Natural killer cell (primary cell): ENCODE data around the gene NRDC. TPM values are rescaled to one million over a fixed set of nuclear protein-coding genes. Genes with fewer than 3 reads are reported as not detected.

Experiments
- ATAC-seq, 3 donors: fragments of 150-1000 bp in 2 of 3; fragments of 200-7000 bp in 1 of 3; cut with Tn5 transposase; 1 replicate in 1 of 3; 2 replicates in 2 of 3; pipeline ENCODE4 v1.10.0; 2021; ENCODE audit warnings: mild to moderate bottlenecking in 2 of 3, moderate library complexity in 2 of 3
- DNase-seq, 2 donors: peaks; one replicate each; pipeline versions ENCODE4 v3.0.0 to v3.0.0-alpha.2; 2013 to 2021; ENCODE audit warnings: mixed read lengths in 1 of 2
- H3K27ac ChIP-seq: one replicate; pipeline ENCODE4 v1.5.1; 2013; ENCODE audit warnings: mild to moderate bottlenecking, low read length
- H3K27me3 ChIP-seq: one replicate; pipeline ENCODE4 v1.6.1; 2013; ENCODE audit warnings: low read length; ENCODE audit not compliant: control insufficient read depth, insufficient read depth
- H3K36me3 ChIP-seq: one replicate; pipeline ENCODE4 v1.6.1; 2013; ENCODE audit warnings: low read length; ENCODE audit not compliant: control insufficient read depth, insufficient read depth
- H3K4me1 ChIP-seq: one replicate; pipeline ENCODE4 v1.6.1; 2013; ENCODE audit warnings: low read length; ENCODE audit not compliant: control insufficient read depth, insufficient read depth
- H3K4me3 ChIP-seq: one replicate; pipeline ENCODE4 v1.5.1; 2013; ENCODE audit warnings: low read length
- H3K9me3 ChIP-seq: one replicate; pipeline ENCODE4 v1.6.1; 2013; ENCODE audit warnings: low read length; ENCODE audit not compliant: control insufficient read depth, insufficient read depth
- H3K27ac Mint-ChIP-seq, 2 donors: one replicate each; pipeline ENCODE4 v1.8.0; 2022; ENCODE audit warnings: mild to moderate bottlenecking in 2 of 2, mixed read lengths in 2 of 2, moderate library complexity in 1 of 2
- H3K27me3 Mint-ChIP-seq, 2 donors: one replicate each; pipeline ENCODE4 v1.8.0; 2022; ENCODE audit warnings: low read depth in 2 of 2, mixed read lengths in 2 of 2
- H3K36me3 Mint-ChIP-seq: one replicate; pipeline ENCODE4 v1.8.0; 2022; ENCODE audit warnings: mixed read lengths
- H3K4me1 Mint-ChIP-seq, 2 donors: one replicate each; pipeline ENCODE4 v1.8.0; 2022; ENCODE audit warnings: mixed read lengths in 2 of 2
- H3K4me3 Mint-ChIP-seq: one replicate; pipeline ENCODE4 v1.8.0; 2022; ENCODE audit warnings: mild to moderate bottlenecking, moderate library complexity, mixed read lengths
- H3K9me3 Mint-ChIP-seq, 2 donors: one replicate each; pipeline ENCODE4 v1.8.0; 2022; ENCODE audit warnings: mixed read lengths in 2 of 2
- WGBS: methylation state at CpG from one replicate; pipeline ENCODE4 v1.1.7; 2013; ENCODE audit warnings: missing lambda C conversion rate; ENCODE audit not compliant: insufficient coverage; 5-methylcytosine and 5-hydroxymethylcytosine counted together
- intact Hi-C: fragments of 100-400 bp; cut with micrococcal nuclease; formaldehyde crosslinking; loops from one replicate; pipeline ENCODE4 v1.14.2; 2022
- total RNA-seq, 4 donors: library from RNA; stranded (reverse); fragments of 120-200 nt in 1 of 4; gene quantifications; one replicate each; pipeline versions ENCODE4 v1.2.3 to v1.2.4, GENCODE V29; 2013 to 2022
- TF ChIP-seq, protein P1 (sequence below): fragments of 200-600 bp; IDR thresholded peaks from one replicate; pipeline ENCODE4 v1.8.0; 2022; ENCODE audit warnings: antibody characterized with exemption

Gene NRDC
- total RNA-seq, 3 donors from 2014 or later (not counting 1 experiment from before 2014, with no cell fraction given), result 122 to 165 (median 145) TPM

DNA sequence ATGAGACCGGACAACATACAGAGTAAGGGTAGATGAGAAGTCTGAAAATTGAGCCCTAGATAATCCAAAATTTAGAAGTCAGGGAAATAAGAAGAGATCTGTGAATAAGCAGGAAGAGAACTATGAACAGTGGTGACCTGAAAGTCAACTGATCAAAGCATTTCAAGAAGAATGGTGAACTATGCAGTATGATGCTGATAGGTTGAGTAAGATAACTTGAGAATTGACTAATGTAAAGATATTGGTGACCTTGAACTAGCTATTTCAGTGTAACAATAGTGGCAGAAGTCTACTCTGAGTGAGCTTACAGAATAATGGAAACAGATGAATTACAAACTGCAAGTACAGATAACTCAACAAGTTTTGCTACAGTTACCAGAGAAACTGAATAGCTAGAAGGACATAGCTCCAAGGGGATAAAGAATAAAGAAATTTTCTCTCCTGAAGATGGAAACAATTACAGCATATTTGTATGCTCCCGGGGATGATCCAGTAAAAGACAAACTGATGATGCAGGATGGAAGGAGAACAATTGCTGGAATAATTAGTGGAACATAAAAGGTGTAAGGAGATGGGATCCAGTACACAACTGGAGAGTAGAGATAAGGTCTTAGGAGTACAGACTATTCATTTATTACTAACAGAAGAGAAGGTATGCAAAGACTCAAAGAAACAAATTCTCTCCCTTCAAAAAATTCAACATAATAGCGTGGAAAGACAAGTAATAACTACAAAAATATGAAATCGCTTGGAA is 10.9 kb downstream of the NRDC start:
- Histone ChIP-seq H3K9me3 (no peaks in the 10 kb centered on the region), H3K4me1 (peaks cover 11% of the 10 kb centered on the region), H3K36me3 (peaks cover 2% of the 10 kb centered on the region), H3K4me3 (no peak overlapping the region), H3K27me3 (no peaks in the 10 kb centered on the region), H3K27ac (no peak overlapping the region)
- ATAC-seq (no peak), DNase-seq (no peak)
- intact Hi-C loops, result no loop called here
- H3K9me3 Mint-ChIP-seq, result no peaks in the 10 kb centered on the region
- H3K36me3 Mint-ChIP-seq, result no peaks in the 10 kb centered on the region
- 98% methylated on average over 4 of the region's 4 CpGs for WGBS
- H3K4me3 Mint-ChIP-seq, result no peak overlapping the region
- peaks cover 50 to 51% of the 10 kb centered on the region in 2 donors for H3K4me1 Mint-ChIP-seq
- H3K27me3 Mint-ChIP-seq, result no peaks in the 10 kb centered on the region
- H3K27ac Mint-ChIP-seq, result peak overlapping the region; percentile 50 to 67
- TF ChIP-seq, protein P1, sequence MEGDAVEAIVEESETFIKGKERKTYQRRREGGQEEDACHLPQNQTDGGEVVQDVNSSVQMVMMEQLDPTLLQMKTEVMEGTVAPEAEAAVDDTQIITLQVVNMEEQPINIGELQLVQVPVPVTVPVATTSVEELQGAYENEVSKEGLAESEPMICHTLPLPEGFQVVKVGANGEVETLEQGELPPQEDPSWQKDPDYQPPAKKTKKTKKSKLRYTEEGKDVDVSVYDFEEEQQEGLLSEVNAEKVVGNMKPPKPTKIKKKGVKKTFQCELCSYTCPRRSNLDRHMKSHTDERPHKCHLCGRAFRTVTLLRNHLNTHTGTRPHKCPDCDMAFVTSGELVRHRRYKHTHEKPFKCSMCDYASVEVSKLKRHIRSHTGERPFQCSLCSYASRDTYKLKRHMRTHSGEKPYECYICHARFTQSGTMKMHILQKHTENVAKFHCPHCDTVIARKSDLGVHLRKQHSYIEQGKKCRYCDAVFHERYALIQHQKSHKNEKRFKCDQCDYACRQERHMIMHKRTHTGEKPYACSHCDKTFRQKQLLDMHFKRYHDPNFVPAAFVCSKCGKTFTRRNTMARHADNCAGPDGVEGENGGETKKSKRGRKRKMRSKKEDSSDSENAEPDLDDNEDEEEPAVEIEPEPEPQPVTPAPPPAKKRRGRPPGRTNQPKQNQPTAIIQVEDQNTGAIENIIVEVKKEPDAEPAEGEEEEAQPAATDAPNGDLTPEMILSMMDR, result no peak

DNA sequence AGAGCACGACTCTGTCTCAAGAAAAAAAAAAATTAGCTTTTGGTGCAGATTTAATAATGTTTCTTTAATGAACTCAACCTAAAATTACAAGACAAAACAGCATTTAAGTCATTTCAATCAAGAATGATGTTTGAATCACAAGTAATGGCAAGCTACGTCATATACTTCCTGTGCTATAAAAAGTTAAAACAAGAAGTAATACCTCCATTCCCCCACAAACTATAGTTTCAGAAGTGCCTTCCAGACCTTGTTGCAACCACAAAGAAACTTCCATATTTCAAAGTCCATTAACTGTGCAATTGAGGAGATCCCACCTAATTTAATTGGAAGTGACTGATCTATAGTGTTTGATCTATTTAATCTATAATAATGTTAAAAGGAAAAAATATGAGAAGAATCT is 15.1 kb downstream of the NRDC start:
- no peaks in the 10 kb centered on the region for H3K27me3 Mint-ChIP-seq
- Histone ChIP-seq H3K9me3 (no peaks in the 10 kb centered on the region), H3K27ac (peak overlapping the region; percentile 32), H3K4me3 (no peak overlapping the region), H3K36me3 (peaks cover 2% of the 10 kb centered on the region), H3K4me1 (peaks cover 4% of the 10 kb centered on the region), H3K27me3 (no peaks in the 10 kb centered on the region)
- ATAC-seq (peak; percentile 75 to 93 (median 81)), DNase-seq (peak in 1 of 2 donors; percentile 39)
- H3K27ac Mint-ChIP-seq, result peak overlapping the region; percentile 74 to 79
- no peaks in the 10 kb centered on the region for H3K9me3 Mint-ChIP-seq
- H3K4me1 Mint-ChIP-seq, result peaks cover 45 to 47% of the 10 kb centered on the region in 2 donors
- no peaks in the 10 kb centered on the region for H3K36me3 Mint-ChIP-seq
- WGBS, result 50% methylated on average over 1 of the region's 2 CpGs
- intact Hi-C loops, result loop anchor here (1.0 kb wide), 1 partner anchor 15 kb away; the partner anchor contains the start of gene NRDC
- H3K4me3 Mint-ChIP-seq, result no peak overlapping the region
- TF ChIP-seq, protein P1, result no peak

DNA sequence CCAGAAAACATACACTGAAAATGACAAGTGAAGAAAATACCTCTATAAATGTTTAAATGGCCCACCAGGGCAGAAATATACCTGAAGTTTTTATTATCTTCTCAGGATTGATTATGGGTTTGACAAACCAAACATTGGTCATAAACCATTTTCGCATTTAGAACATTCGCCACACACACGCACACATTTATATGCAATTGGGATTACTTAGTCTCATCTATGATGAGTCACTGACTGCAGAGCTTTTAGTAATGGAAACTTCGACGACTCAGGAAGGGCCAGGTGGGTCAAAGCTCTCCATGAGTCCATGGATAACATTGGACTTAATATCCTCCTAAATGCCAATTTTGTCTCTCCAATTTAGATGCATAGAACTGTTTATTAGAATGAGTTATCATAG is 16.9 kb downstream of the NRDC start:
- no peaks in the 10 kb centered on the region for H3K9me3 ChIP-seq
- no peak for DNase-seq
- TF ChIP-seq, protein P1, result no peak
- H3K27ac ChIP-seq, result no peak overlapping the region
- no peaks in the 10 kb centered on the region for H3K27me3 ChIP-seq
- H3K4me3 ChIP-seq, result no peak overlapping the region
- no peak for ATAC-seq
- 97% methylated on average over 5 of the region's 5 CpGs for WGBS
- intact Hi-C loops, result no loop called here
- peaks cover 4% of the 10 kb centered on the region for H3K4me1 ChIP-seq
- no peaks in the 10 kb centered on the region for H3K36me3 Mint-ChIP-seq
- H3K4me1 Mint-ChIP-seq, result peaks cover 28 to 38% of the 10 kb centered on the region in 2 donors
- no peaks in the 10 kb centered on the region for H3K9me3 Mint-ChIP-seq
- no peaks in the 10 kb centered on the region for H3K36me3 ChIP-seq
- no peak overlapping the region for H3K4me3 Mint-ChIP-seq
- H3K27ac Mint-ChIP-seq, result peak overlapping the region; percentile 74 to 79
- H3K27me3 Mint-ChIP-seq, result no peaks in the 10 kb centered on the region

DNA sequence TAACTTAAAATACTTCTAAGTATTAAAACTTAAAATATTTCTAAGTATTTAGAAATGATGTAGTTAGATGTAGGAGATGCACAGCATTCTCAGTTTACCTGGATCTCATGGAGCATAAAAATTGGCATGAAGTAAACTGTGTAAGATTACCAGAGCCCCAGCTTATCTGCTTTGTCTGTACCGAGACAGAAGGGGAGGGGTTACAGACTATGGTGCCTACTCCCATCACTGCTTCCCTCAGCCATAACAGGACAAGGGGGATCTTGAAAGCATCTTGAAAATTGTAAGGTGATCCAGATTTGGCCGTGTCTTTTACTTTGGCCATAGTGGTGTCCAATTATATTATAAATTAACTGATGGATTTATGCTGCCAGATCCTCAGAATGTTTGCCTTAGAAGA is 18.8 kb downstream of the NRDC start:
- Mint-ChIP-seq H3K27ac (no peak overlapping the region), H3K4me3 (no peak overlapping the region), H3K4me1 (peaks cover 33 to 39% of the 10 kb centered on the region in 2 donors), H3K27me3 (no peaks in the 10 kb centered on the region), H3K9me3 (no peaks in the 10 kb centered on the region), H3K36me3 (no peaks in the 10 kb centered on the region)
- no peaks in the 10 kb centered on the region for H3K27me3 ChIP-seq
- DNase-seq, result no peak
- TF ChIP-seq, protein P1, result no peak
- intact Hi-C loops, result no loop called here
- ATAC-seq, result no peak
- H3K27ac ChIP-seq, result no peak overlapping the region
- WGBS, result 83% methylated on average over 1 of the region's 2 CpGs
- H3K36me3 ChIP-seq, result no peaks in the 10 kb centered on the region
- H3K9me3 ChIP-seq, result no peaks in the 10 kb centered on the region
- peaks cover 4% of the 10 kb centered on the region for H3K4me1 ChIP-seq
- H3K4me3 ChIP-seq, result no peak overlapping the region
